GM23338 (cell line): ENCODE results near the gene LRTM1.

Experiments used
- CREB1 ChIP-seq: fragments of 250-450 bp; sonication (Bioruptor Pico); IDR thresholded peaks from 2 replicates; pipeline ENCODE4 v1.5.0; 2020; ENCODE audit warnings: low read depth, mild to moderate bottlenecking, moderate library complexity
- EZH2 ChIP-seq: fragments of 200-600 bp; sonication (generic); IDR thresholded peaks from one replicate; pipeline ENCODE4 v1.8.0; 2017; ENCODE audit warnings: antibody characterized with exemption, mild to moderate bottlenecking, low read depth; ENCODE audit not compliant: unreplicated experiment
- EZH2phosphoT487 ChIP-seq: fragments of 200-600 bp; sonication (generic); IDR thresholded peaks from one replicate; pipeline ENCODE4 v1.8.1; 2018; ENCODE audit warnings: antibody characterized with exemption; ENCODE audit not compliant: unreplicated experiment
- JUNB ChIP-seq: IDR thresholded peaks from one replicate; pipeline ENCODE4 v1.6.1; 2016; ENCODE audit warnings: antibody characterized with exemption; ENCODE audit not compliant: unreplicated experiment

DNA sequence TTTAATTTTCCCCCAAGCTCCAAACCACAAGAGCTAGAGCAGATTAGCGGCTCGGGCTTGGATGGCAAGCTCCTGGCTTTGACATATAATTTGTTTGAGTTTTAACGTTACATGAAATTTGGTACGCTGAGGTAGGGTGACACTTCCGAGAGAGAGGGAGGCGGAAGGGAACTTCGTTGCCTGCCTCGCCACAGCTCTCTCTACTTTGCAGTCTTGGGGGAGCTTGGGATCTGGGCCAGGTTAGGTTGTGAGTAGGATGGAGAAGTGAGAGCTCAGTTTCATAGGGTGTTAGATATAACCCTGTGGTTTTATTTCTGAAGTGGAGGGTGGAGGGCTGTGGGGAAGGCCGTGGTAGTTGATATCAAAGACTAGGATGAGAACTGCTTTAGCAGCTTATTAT lies 39.7 kb downstream of the LRTM1 start:
- no peak for TF ChIP-seq CREB1 (CRISPR knock-in tag)
- TF ChIP-seq JUNB, result no peak
- no peak for TF ChIP-seq EZH2phosphoT487
- TF ChIP-seq EZH2, result no peak
